ENCODE measurements around the gene GP1BB.

GP1BB gene

GRCh38 chr22:19756288-19757128 is 33.2 kb downstream of the GP1BB start:
- DNase-seq = no peak

- no peak for DNase-seq
These were observed 34.0 kb downstream of the GP1BB start for GRCh38 chr22:19757140-19757984.

GRCh38 chr22:19757985-19758895 is 34.9 kb downstream of the GP1BB start:
- DNase-seq = no peak

- DNase-seq = no peak
These were observed 35.6 kb downstream of the GP1BB start for GRCh38 chr22:19758896-19759426.

GRCh38 chr22:19759427-19760057 is 36.2 kb downstream of the GP1BB start:
- no peak for DNase-seq

- no peak for DNase-seq
These were observed 37.0 kb downstream of the GP1BB start, which contains the start of gene TBX1 for GRCh38 chr22:19760058-19760950. TBX1 (plus strand) TSS chr22:19760778; CDS start chr22:19760844, 66 bp downstream.

GRCh38 chr22:19760951-19761724 is 37.8 kb downstream of the GP1BB start:
- no peak for DNase-seq

GRCh38 chr22:19761725-19762567 is 38.6 kb downstream of the GP1BB start:
- DNase-seq = no peak

- DNase-seq = no peak
These were observed 39.5 kb downstream of the GP1BB start for GRCh38 chr22:19762568-19763457.

GRCh38 chr22:19763458-19764298 is 40.3 kb downstream of the GP1BB start:
- DNase-seq = no peak

- no peak for DNase-seq
These were observed 40.9 kb downstream of the GP1BB start for GRCh38 chr22:19764299-19764593.

- DNase-seq = no peak
These were observed 41.5 kb downstream of the GP1BB start for GRCh38 chr22:19764636-19765476.

- DNase-seq = no peak
These were observed 42.3 kb downstream of the GP1BB start for GRCh38 chr22:19765477-19766239.

- no peak for DNase-seq
These were observed 42.8 kb downstream of the GP1BB start for GRCh38 chr22:19766240-19766510.

GRCh38 chr22:19766511-19767426 is 43.4 kb downstream of the GP1BB start:
- DNase-seq = peak; percentile 42
